NCI-H82 (cell line): ENCODE measurements around the gene SLC2A4RG.
"Not testable (repeated sequence)": the region's sequence is repeated elsewhere in the genome, so short reads cannot be mapped to it uniquely, and the experiment has no call there.

ENCODE experiments used
- DNase-seq: peaks from one replicate; lab custom pipeline; 2025; lab: John Stamatoyannopoulos, UW

The SLC2A4RG gene

DNA sequence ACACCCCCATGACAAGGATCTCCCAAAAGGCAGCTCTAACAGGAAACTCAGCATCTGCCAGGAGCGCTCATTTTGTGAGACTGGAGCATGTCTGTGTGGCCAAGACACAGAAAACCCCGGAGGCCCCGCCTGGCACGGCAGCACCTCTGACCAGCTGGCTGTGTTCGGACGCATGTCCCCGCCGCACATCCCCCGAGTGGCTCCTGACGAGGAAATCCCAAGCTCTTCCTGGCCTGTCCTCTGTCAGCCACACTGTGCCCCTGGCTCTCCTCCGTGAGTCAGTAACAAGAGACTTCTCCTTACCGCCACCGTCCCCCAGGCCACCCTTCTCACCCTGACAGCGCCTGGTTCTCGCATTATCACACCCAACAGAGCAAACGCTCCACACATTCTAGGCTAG, 14.4 kb downstream of the SLC2A4RG start:
- no peak for DNase-seq

DNA sequence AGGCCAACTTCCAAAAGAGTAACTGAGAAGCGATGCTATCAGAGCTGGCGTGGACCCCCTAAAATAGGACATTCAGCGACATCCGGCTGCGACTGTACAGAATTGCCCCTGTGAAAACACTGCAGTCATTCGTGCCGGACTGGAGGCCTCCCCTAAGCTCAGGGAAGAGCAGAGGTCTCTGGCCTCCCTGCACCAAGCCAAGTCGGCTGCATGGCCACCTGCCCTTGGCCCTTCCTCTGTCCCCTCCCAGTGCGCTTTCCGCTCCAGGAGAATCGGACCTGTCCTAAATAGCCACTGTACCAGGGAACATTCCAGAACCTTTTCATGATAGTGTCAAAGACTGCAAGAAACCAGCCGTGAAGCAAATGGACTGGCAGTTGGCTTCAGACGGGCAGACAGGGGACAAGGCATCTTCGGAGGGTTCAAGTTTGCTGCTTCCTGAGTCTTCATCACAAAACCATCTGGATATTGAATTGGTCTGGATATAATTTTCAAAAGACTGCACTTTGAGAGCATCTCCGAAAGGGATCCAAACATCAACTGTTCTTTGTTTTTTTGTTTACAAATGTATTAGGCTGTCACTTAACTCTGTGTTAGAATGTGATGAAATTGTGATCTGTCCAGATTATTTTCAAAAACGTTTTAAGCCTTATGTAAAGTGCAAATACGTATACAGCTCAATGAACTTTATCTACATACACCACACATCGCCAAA, 16.5 kb downstream of the SLC2A4RG start:
- no peak for DNase-seq

- DNase-seq, result no peak
Measured at GRCh38 chr20:63756648-63756991, 17.0 kb downstream of the SLC2A4RG start.

- DNase-seq, result no peak
Measured at GRCh38 chr20:63758152-63758551, 18.6 kb downstream of the SLC2A4RG start.

- no peak for DNase-seq
Measured at GRCh38 chr20:63759377-63759901, 19.9 kb downstream of the SLC2A4RG start.

- no peak for DNase-seq
Measured at GRCh38 chr20:63765082-63765873, 25.7 kb downstream of the SLC2A4RG start.

- no peak for DNase-seq
Measured at GRCh38 chr20:63765902-63766301, 26.3 kb downstream of the SLC2A4RG start.

GRCh38 chr20:63766695-63767426, 27.3 kb downstream of the SLC2A4RG start:
- peak; percentile 39 for DNase-seq

- no peak for DNase-seq
Measured at GRCh38 chr20:63767456-63767855, 27.9 kb downstream of the SLC2A4RG start.

- no peak for DNase-seq
Measured at GRCh38 chr20:63767886-63768285, 28.3 kb downstream of the SLC2A4RG start.

DNA sequence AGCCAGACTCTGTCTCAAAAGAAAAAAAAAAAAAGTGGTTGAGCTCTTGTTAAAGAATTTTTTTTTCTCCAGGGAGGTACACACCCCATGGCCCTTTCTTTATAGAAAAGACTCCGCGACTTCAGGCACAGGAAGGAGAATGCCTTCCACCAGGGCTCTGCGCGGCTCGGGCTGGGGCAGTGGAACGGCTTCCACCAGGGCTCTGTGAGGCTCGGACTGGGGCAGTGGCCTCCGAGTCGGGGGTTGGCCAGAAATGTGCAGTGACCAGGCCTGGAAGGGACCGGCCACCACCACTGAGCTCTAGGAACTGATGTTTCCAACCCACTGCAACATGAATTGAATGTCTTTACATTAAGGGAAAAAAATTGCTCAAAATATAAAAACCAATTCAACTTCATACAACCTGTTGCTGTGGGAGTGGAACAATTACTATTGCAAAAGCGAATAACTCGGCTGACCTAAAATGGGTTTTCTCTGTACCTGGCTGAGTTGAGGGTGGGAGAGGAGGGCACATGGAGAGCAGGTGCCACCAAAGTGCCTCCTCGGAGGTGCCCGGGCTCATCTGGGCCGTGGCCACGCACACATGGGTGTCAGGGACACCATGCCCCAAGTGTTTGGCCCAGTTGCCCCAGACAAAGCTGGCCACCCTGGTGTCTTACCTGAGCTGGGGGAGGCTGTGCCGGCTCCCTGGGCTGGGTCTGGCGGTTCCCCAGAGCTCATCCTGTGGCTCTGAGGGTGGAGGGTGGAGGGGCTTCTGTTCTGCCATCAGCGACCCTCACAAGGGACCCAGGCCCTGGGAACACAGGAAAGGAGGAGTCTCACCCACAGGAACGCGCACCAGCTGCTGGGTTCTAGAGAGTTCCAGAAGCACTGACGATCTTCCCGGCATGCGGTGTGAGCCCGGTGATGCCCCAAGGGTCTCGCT, 29.3 kb downstream of the SLC2A4RG start:
- no peak for DNase-seq

DNA sequence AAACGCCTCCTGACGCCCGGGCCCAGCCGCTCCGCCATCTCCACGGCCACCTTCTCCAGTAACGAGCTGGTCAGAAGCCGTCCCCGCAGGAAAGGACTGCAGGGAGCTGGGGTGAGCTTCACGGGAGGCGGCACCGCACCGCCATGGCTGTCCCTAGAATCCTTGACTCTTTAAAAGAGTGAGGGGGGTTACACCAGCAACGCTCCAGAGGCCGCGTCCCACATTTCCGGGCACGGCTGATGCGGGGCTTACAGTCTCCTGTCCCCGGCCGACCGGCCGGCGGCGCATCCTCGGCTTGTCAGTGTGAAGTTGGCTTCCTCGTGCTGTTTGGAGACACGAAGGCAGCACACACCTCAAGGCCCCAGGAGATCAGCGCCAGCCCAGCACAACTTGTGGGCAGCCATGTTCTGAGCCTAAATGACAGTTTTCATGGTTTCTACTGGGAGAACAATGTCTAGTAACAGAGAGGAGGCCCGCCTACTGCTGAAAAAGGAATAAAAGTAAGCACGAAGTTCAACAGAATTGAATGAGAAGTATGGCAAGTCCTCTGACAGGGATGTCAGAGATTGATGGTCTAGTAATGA, 30.4 kb downstream of the SLC2A4RG start:
- no peak for DNase-seq

DNA sequence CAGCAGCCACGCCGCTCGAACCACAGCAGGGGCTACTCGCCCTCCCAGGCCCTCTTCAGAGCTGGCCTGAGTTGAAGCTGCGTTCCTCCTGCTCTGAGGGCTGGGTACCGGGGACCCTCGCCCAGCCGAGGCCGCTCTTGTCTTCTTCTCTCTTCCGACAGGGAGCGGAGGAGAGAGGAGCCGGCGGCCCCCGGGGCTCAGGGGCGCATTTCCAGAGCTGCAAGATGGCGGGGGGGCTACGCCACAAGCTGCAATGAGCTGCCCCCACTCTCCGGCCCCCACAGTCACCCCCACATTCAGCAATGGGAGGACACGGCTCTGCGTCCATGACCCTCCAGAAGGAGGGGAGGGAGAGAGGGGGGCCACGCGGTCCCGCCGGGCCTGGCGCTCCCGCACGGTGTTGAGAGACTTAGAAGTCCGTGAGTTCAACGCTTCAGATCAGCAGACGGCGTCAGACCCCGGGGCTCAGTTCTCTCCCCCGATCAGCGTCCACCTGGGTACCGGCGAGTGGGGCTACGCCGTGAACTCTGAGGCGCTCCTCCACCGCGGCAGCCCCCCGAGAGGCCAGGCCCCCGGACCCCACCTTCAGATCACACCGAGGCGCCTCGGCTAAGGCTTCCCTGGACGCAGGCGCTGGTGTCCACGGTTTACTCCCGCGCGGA, 31.6 kb downstream of the SLC2A4RG start:
- DNase-seq, result no peak

DNA sequence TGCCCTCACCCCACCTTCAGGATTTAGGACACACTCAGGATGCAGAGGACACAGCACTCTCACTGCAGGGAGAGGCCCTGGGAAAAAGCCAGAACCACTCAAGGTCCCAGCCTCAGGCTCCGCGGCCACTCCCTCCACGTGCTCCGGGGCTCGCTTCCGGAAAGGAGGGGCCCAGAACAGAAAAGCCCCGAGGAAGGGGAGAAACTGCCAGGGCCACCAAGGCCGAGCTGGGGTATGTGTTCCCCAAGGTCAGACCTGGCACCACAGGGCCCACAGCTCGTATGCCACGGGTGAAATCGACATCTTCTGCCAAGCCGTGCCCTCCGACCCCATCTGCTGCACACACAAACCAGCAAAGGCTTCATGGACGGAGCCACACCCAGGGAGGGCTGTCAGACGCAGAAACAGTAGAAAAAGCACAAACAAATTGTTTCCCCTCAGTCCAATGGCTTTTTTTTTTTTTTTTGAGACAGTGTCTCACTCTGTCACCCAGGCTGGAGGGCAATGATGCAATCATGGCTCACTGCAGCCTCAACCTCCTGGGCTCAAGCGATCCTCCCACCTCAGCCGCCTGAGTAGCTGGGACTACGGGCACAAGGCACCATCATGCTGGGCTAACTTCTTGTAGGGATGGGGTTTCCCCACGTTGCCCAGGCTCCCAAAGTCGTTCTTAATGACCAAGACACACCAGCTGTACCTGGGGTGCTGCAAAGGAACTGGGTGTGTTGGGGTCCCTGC, 33.4 kb downstream of the SLC2A4RG start:
- no peak for DNase-seq

- DNase-seq, result no peak
Measured at GRCh38 chr20:63773571-63774241, 34.1 kb downstream of the SLC2A4RG start.

DNA sequence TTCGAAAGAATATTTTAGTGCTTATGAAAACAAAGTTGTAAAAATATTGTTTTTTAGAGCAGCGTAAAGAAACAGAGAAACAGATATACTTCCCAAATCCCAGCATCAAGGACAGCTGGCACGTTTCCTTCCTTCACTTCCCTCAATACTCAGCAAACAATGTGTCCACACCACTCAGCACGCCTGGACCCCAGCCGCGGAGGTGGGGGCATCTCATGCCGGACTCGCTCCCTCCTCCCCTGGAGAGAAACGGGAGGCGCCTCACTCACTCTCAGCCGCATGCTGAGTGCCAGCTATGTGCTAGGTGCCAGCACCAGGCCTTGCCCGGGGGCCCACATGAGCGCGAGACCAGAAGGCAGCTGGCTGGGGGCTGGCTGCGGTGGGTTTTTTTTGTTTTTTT, 34.7 kb downstream of the SLC2A4RG start:
- no peak for DNase-seq

- peak; percentile 88 for DNase-seq
Measured at GRCh38 chr20:63775096-63775978, 35.8 kb downstream of the SLC2A4RG start.

GRCh38 chr20:63776875-63777274, 37.3 kb downstream of the SLC2A4RG start:
- DNase-seq, result not testable (repeated sequence)
